ENCODE results near the gene ARF4.
"Not testable (repeated sequence)": the region's sequence is repeated elsewhere in the genome, so short reads cannot be mapped to it uniquely, and the experiment has no call there.

Gene ARF4

DNA sequence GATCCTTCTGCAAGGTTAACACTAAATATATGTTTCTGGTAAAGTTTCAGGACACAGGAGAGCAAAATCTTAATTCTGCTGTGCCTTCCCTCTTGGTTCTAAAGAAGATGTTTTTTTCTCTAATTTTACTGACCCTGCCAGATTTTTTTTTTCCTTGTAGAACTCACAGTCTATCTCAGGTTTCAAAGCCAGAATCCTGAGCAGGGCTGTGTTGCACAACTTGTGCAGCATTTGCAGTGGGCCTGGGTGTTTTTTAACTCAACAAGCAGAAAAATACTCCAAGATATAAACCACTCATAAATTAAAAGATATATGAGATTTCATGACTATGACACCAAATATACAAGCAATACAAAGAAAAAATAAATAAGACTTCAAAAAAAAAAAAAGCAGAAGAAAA, 40.2 kb upstream of the ARF4 start:
- H3K9me2 ChIP-seq (replicated peaks; ENCODE audit: insufficient read depth, low read length), result no peaks in the 10 kb centered on the region
- H2AFZ ChIP-seq (ENCODE audit: low read length), result no peak overlapping the region
- no peaks in the 10 kb centered on the region for H4K20me1 ChIP-seq (ENCODE audit: insufficient read depth, low read length)
- TF ChIP-seq EZH2phosphoT487 (IDR thresholded peaks at IDR 0.05; ENCODE audit: low read length) (no peak), EZH2 (optimal IDR thresholded peaks at IDR 0.05; ENCODE audit: low read depth, low read length) (no peak), CTCF (IDR thresholded peaks at IDR 0.05; ENCODE audit: low read length) (no peak)
- no peak for DNase-seq
- no peak overlapping the region for H3K27ac ChIP-seq (ENCODE audit: low read length)
- no peaks in the 10 kb centered on the region for H3K79me2 ChIP-seq (ENCODE audit: low read length)
- H3K9me3 ChIP-seq (replicated peaks; ENCODE audit: insufficient read depth, low read length), result no peaks in the 10 kb centered on the region
- H3K27me3 ChIP-seq (replicated peaks; ENCODE audit: insufficient read depth, low read length), result no peaks in the 10 kb centered on the region
- no peak overlapping the region for H3K9ac ChIP-seq (ENCODE audit: low read length)
- no peaks in the 10 kb centered on the region for H3K36me3 ChIP-seq (replicated peaks; ENCODE audit: insufficient read depth, low read length)
- no peak overlapping the region for H3K4me2 ChIP-seq (ENCODE audit: low read depth, low read length)
- H3K4me3 ChIP-seq (ENCODE audit: low read length), result no peak overlapping the region
- no peaks in the 10 kb centered on the region for H3K4me1 ChIP-seq (ENCODE audit: low read length)
- H3F3A ChIP-seq (ENCODE audit: insufficient read depth, low read length), result no peaks in the 10 kb centered on the region

- not testable (repeated sequence) for H3K27me3 ChIP-seq (replicated peaks; ENCODE audit: insufficient read depth, low read length); H4K20me1 ChIP-seq (ENCODE audit: insufficient read depth, low read length); H3K4me2 ChIP-seq (ENCODE audit: low read depth, low read length); H3K9me2 ChIP-seq (replicated peaks; ENCODE audit: insufficient read depth, low read length); H3K9ac ChIP-seq (ENCODE audit: low read length); H3K9me3 ChIP-seq (replicated peaks; ENCODE audit: insufficient read depth, low read length); H2AFZ ChIP-seq (ENCODE audit: low read length); H3K27ac ChIP-seq (ENCODE audit: low read length); H3F3A ChIP-seq (ENCODE audit: insufficient read depth, low read length); H3K36me3 ChIP-seq (replicated peaks; ENCODE audit: insufficient read depth, low read length); H3K4me3 ChIP-seq (ENCODE audit: low read length); H3K4me1 ChIP-seq (ENCODE audit: low read length); DNase-seq; H3K79me2 ChIP-seq (ENCODE audit: low read length)
These were observed 37.1 kb upstream of the ARF4 start for GRCh38 chr3:57634259-57634658.

DNA sequence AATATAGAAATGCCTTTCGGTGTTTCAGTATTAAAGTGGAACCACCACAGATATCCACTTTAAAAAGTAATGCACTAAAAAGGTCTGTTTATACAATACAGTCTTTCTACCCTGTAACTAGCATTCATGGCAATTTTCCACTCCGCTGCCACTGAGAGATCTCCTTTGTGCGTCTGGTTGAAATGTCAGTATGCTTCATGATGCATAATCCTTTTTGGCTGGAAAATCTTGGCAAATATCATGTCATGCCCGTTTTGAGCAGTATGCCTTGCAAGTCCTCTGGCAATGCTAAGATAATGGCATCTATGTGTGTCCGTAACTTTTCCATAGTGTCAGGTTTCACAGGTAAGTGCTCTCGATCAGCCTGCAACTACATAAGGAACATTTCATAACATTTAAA, 30.8 kb upstream of the ARF4 start:
- no peak overlapping the region for H3K9ac ChIP-seq (ENCODE audit: low read length)
- H3K27me3 ChIP-seq (replicated peaks; ENCODE audit: insufficient read depth, low read length), result no peaks in the 10 kb centered on the region
- H3K4me2 ChIP-seq (ENCODE audit: low read depth, low read length), result no peak overlapping the region
- no peak for DNase-seq
- no peak overlapping the region for H2AFZ ChIP-seq (ENCODE audit: low read length)
- H3K36me3 ChIP-seq (replicated peaks; ENCODE audit: insufficient read depth, low read length), result peaks cover 9% of the 10 kb centered on the region; the same call in 1 of the 2 replicates
- no peaks in the 10 kb centered on the region for H3K9me2 ChIP-seq (replicated peaks; ENCODE audit: insufficient read depth, low read length)
- TF ChIP-seq EZH2phosphoT487 (IDR thresholded peaks at IDR 0.05; ENCODE audit: low read length) (no peak), EZH2 (optimal IDR thresholded peaks at IDR 0.05; ENCODE audit: low read depth, low read length) (no peak), CTCF (IDR thresholded peaks at IDR 0.05; ENCODE audit: low read length) (no peak)
- H3F3A ChIP-seq (ENCODE audit: insufficient read depth, low read length), result no peaks in the 10 kb centered on the region
- no peaks in the 10 kb centered on the region for H3K4me1 ChIP-seq (ENCODE audit: low read length)
- no peak overlapping the region for H3K27ac ChIP-seq (ENCODE audit: low read length)
- no peaks in the 10 kb centered on the region for H3K9me3 ChIP-seq (replicated peaks; ENCODE audit: insufficient read depth, low read length)
- no peaks in the 10 kb centered on the region for H4K20me1 ChIP-seq (ENCODE audit: insufficient read depth, low read length)
- H3K79me2 ChIP-seq (ENCODE audit: low read length), result no peaks in the 10 kb centered on the region
- no peak overlapping the region for H3K4me3 ChIP-seq (ENCODE audit: low read length)

GRCh38 chr3:57624801-57625200, 27.7 kb upstream of the ARF4 start:
- H3K4me3 ChIP-seq (ENCODE audit: low read length), result no peak overlapping the region
- H3K9me3 ChIP-seq (replicated peaks; ENCODE audit: insufficient read depth, low read length), result no peaks in the 10 kb centered on the region
- no peaks in the 10 kb centered on the region for H3K9me2 ChIP-seq (replicated peaks; ENCODE audit: insufficient read depth, low read length)
- H3K4me1 ChIP-seq (ENCODE audit: low read length), result no peaks in the 10 kb centered on the region
- TF ChIP-seq CTCF (IDR thresholded peaks at IDR 0.05; ENCODE audit: low read length), result no peak
- no peak for TF ChIP-seq EZH2 (optimal IDR thresholded peaks at IDR 0.05; ENCODE audit: low read depth, low read length)
- no peak for TF ChIP-seq EZH2phosphoT487 (IDR thresholded peaks at IDR 0.05; ENCODE audit: low read length)
- H3K36me3 ChIP-seq (replicated peaks; ENCODE audit: insufficient read depth, low read length), result peaks cover 9% of the 10 kb centered on the region; the same call in 1 of the 2 replicates
- no peak overlapping the region for H2AFZ ChIP-seq (ENCODE audit: low read length)
- no peaks in the 10 kb centered on the region for H3K27me3 ChIP-seq (replicated peaks; ENCODE audit: insufficient read depth, low read length)
- no peak for DNase-seq
- H3K27ac ChIP-seq (ENCODE audit: low read length), result no peak overlapping the region
- no peaks in the 10 kb centered on the region for H4K20me1 ChIP-seq (ENCODE audit: insufficient read depth, low read length)
- H3K4me2 ChIP-seq (ENCODE audit: low read depth, low read length), result no peak overlapping the region
- no peak overlapping the region for H3K9ac ChIP-seq (ENCODE audit: low read length)
- H3K79me2 ChIP-seq (ENCODE audit: low read length), result no peaks in the 10 kb centered on the region
- H3F3A ChIP-seq (ENCODE audit: insufficient read depth, low read length), result no peaks in the 10 kb centered on the region
